ENCODE data around the gene LIF.
A peak's percentile ranks its signal among the peaks of the same experiment; 100 is the strongest.

The LIF gene

GRCh38 chr22:30245985-30246813 is at the start of gene LIF:
Gene LIF (minus strand): TSS chr22:30246759. CDS start chr22:30246695, 64 bp downstream.
- peak; percentile 44 for DNase-seq (ENCODE audit: low read depth)
- peak within 1 kb of the TSS; percentile 58 for H3K4me3 ChIP-seq (ENCODE audit: low read length)
- TF ChIP-seq CTCF (conservative IDR thresholded peaks at IDR 0.05; ENCODE audit: low read length), result no peak

- TF ChIP-seq CTCF (conservative IDR thresholded peaks at IDR 0.05; ENCODE audit: low read length), result no peak
- H3K4me3 ChIP-seq (ENCODE audit: low read length), result no peak overlapping the region
- no peak for DNase-seq (ENCODE audit: low read depth)
These were observed 49.8 kb upstream of the LIF start for GRCh38 chr22:30296324-30296723.

GRCh38 chr22:30295576-30295975 is 49.0 kb upstream of the LIF start:
- no peak for TF ChIP-seq CTCF (conservative IDR thresholded peaks at IDR 0.05; ENCODE audit: low read length)
- H3K4me3 ChIP-seq (ENCODE audit: low read length), result no peak overlapping the region
- DNase-seq (ENCODE audit: low read depth), result no peak

GRCh38 chr22:30294830-30295229 is 48.3 kb upstream of the LIF start:
- DNase-seq (ENCODE audit: low read depth), result no peak
- no peak overlapping the region for H3K4me3 ChIP-seq (ENCODE audit: low read length)
- TF ChIP-seq CTCF (conservative IDR thresholded peaks at IDR 0.05; ENCODE audit: low read length), result no peak

- no peak for TF ChIP-seq CTCF (conservative IDR thresholded peaks at IDR 0.05; ENCODE audit: low read length)
- no peak overlapping the region for H3K4me3 ChIP-seq (ENCODE audit: low read length)
- no peak for DNase-seq (ENCODE audit: low read depth)
These were observed 47.5 kb upstream of the LIF start for GRCh38 chr22:30294066-30294465.

- no peak for DNase-seq (ENCODE audit: low read depth)
- no peak for TF ChIP-seq CTCF (conservative IDR thresholded peaks at IDR 0.05; ENCODE audit: low read length)
- no peak overlapping the region for H3K4me3 ChIP-seq (ENCODE audit: low read length)
These were observed 46.5 kb upstream of the LIF start for GRCh38 chr22:30293026-30293425.
